Left lung (tissue), 10 donors: ENCODE measurements around the gene ZNF688. TPM values are rescaled to one million over a fixed set of nuclear protein-coding genes. Genes with fewer than 3 reads are reported as not detected.

Experiments
- ATAC-seq: fragments of 200-7000 bp; cut with Tn5 transposase; one replicate; pipeline ENCODE4 v1.9.1; 2020; ENCODE audit warnings: moderate library complexity
- DNase-seq, 4 donors: peaks; one replicate each; pipeline ENCODE4 v3.0.0-alpha.2; 2013 to 2020
- H3K27ac ChIP-seq, 2 donors: fragments of 200-600 bp; sonication (generic) in 1 of 2; one replicate each; pipeline versions ENCODE4 v1.5.0 to v1.8.0; 2020 to 2021
- H3K27me3 ChIP-seq, 2 donors: fragments of 200-600 bp; sonication (generic) in 1 of 2; one replicate each; pipeline versions ENCODE4 v1.5.0 to v1.8.0; 2020 to 2021
- H3K36me3 ChIP-seq, 2 donors: fragments of 200-600 bp; sonication (generic) in 1 of 2; one replicate each; pipeline versions ENCODE4 v1.5.0 to v1.8.0; 2020 to 2021
- H3K4me1 ChIP-seq, 2 donors: fragments of 200-600 bp; one replicate each; pipeline ENCODE4 v1.8.0; 2021
- H3K4me3 ChIP-seq, 2 donors: fragments of 200-600 bp; sonication (generic) in 1 of 2; one replicate each; pipeline versions ENCODE4 v1.5.0 to v1.8.0; 2020 to 2021; ENCODE audit warnings: mild to moderate bottlenecking in 1 of 2
- H3K9me3 ChIP-seq, 2 donors: fragments of 200-600 bp; sonication (generic) in 1 of 2; one replicate each; pipeline versions ENCODE4 v1.5.0 to v1.8.0; 2020 to 2021
- CTCF ChIP-seq, 2 donors: fragments of 200-600 bp; sonication (generic) in 1 of 2; IDR thresholded peaks; one replicate each; pipeline versions ENCODE4 v1.5.0 to v1.8.0; 2021; ENCODE audit warnings: antibody characterized with exemption in 2 of 2
- intact Hi-C, 2 donors: fragments of 100-400 bp; cut with DNase I; formaldehyde crosslinking; loops; one replicate each; pipeline versions ENCODE4 v1.11.2 to v1.14.2; 2022
- polyA plus RNA-seq, 6 donors: library from polyadenylated mRNA; unstranded; fragments of 120-200 nt; gene quantifications; one replicate each; pipeline ENCODE4 v1.2.1, GENCODE V29; 2013; ENCODE audit not compliant: insufficient read length in 6 of 6
- total RNA-seq, 2 donors: library from RNA; stranded (reverse); fragmentation: NEBNext Ultra II Directional; extraction: Animal tissue kit (Norgen Biotek cat#: 25700); gene quantifications; one replicate each; pipeline ENCODE4 v1.2.1, GENCODE V29; 2021
- donor health status: DM: no; HTN: yes; CAD: no.
- donor health status: DM: no; HTN: no; CAD: no.

Gene ZNF688
- total and polyA plus RNA-seq, 8 donors: 8.9 to 16.4 (median 12.3) TPM

GRCh38 chr16:30562021-30562420 lies 9.5 kb downstream of the ZNF688 start:
- peak overlapping the region in 1 of 2 donors; percentile 54 for H3K4me3 ChIP-seq
- peak overlapping the region; percentile 66 to 89 for H3K27ac ChIP-seq
- H3K4me1 ChIP-seq: peaks cover 0 to 41% of the 10 kb centered on the region in 2 donors
- TF ChIP-seq CTCF (IDR thresholded peaks at IDR 0.05): no peak
- no peaks in the 10 kb centered on the region for H3K9me3 ChIP-seq
- intact Hi-C loops: no loop called here
- no peaks in the 10 kb centered on the region for H3K36me3 ChIP-seq
- H3K27me3 ChIP-seq: no peaks in the 10 kb centered on the region
- ATAC-seq (no peak), DNase-seq (peak in 1 of 4 donors; percentile 36)

- H3K27me3 ChIP-seq: no peaks in the 10 kb centered on the region
- intact Hi-C loops: no loop called here
- H3K36me3 ChIP-seq: peaks cover 0 to 2% of the 10 kb centered on the region in 2 donors
- DNase-seq: peak in 2 of 4 donors; percentile 54 to 87
- TF ChIP-seq CTCF (IDR thresholded peaks at IDR 0.05): no peak
- peak overlapping the region; percentile 66 to 89 for H3K27ac ChIP-seq
- H3K9me3 ChIP-seq: no peaks in the 10 kb centered on the region
- peaks cover 0 to 49% of the 10 kb centered on the region in 2 donors for H3K4me1 ChIP-seq
- H3K4me3 ChIP-seq: peak overlapping the region; percentile 28 to 54
- ATAC-seq: no peak
Observed at GRCh38 chr16:30561089-30561816, 10.3 kb downstream of the ZNF688 start.

- no peaks in the 10 kb centered on the region for H3K9me3 ChIP-seq
- H3K27ac ChIP-seq: peak overlapping the region in 1 of 2 donors; percentile 98
- no peak overlapping the region for H3K4me3 ChIP-seq
- TF ChIP-seq CTCF (IDR thresholded peaks at IDR 0.05): no peak
- peaks cover 0 to 17% of the 10 kb centered on the region in 2 donors for H3K36me3 ChIP-seq
- H3K27me3 ChIP-seq: no peaks in the 10 kb centered on the region
- intact Hi-C loops: no loop called here
- DNase-seq (no peak), ATAC-seq (no peak)
- peaks cover 0 to 54% of the 10 kb centered on the region in 2 donors for H3K4me1 ChIP-seq
Observed at GRCh38 chr16:30559690-30560089, 11.8 kb downstream of the ZNF688 start.

GRCh38 chr16:30558789-30559377 lies 12.6 kb downstream of the ZNF688 start:
- H3K36me3 ChIP-seq: peaks cover 0 to 25% of the 10 kb centered on the region in 2 donors
- H3K27me3 ChIP-seq: no peaks in the 10 kb centered on the region
- H3K27ac ChIP-seq: peak overlapping the region; percentile 83 to 98
- no peaks in the 10 kb centered on the region for H3K9me3 ChIP-seq
- peak in 1 of 4 donors; percentile 27 for DNase-seq
- intact Hi-C loops: no loop called here
- ATAC-seq: no peak
- H3K4me1 ChIP-seq: peaks cover 0 to 55% of the 10 kb centered on the region in 2 donors
- H3K4me3 ChIP-seq: peak overlapping the region in 1 of 2 donors; percentile 95
- TF ChIP-seq CTCF (IDR thresholded peaks at IDR 0.05): no peak
